ENCODE results near the gene PARD6G.

Gene PARD6G

GRCh38 chr18:80231151-80231550 is 16.2 kb downstream of the PARD6G start:
- H3K27ac ChIP-seq (ENCODE audit: low read depth, low read length), result no peak overlapping the region
- H3K56ac ChIP-seq (ENCODE audit: low read length), result no peak overlapping the region
- H3K18ac ChIP-seq (ENCODE audit: low read length), result no peak overlapping the region
- no peak overlapping the region for H2BK5ac ChIP-seq (ENCODE audit: low read length)
- no peak overlapping the region for H2BK15ac ChIP-seq (replicated peaks; ENCODE audit: low read depth)
- no peak overlapping the region for H3K4me2 ChIP-seq (ENCODE audit: low read length)
- H4K5ac ChIP-seq (ENCODE audit: low read length), result no peak overlapping the region
- no peak overlapping the region for H4K8ac ChIP-seq (ENCODE audit: low read depth, low read length)
- H3K4me3 ChIP-seq (ENCODE audit: low read length), result no peak overlapping the region
- H3K79me2 ChIP-seq (ENCODE audit: control insufficient read depth, insufficient read depth, low read length), result no peaks in the 10 kb centered on the region
- H3K4me1 ChIP-seq (ENCODE audit: control insufficient read depth, low read depth, low read length), result no peaks in the 10 kb centered on the region
- no peaks in the 10 kb centered on the region for H3K79me1 ChIP-seq (ENCODE audit: low read length)
- WGBS (ENCODE audit: extremely low coverage, insufficient coverage, low lambda C conversion rate), result no CpG with 5 or more reads among the region's 8 CpGs
- no peak overlapping the region for H3K4ac ChIP-seq (ENCODE audit: low read depth, low read length)
- DNase-seq, result no peak
- H3K23ac ChIP-seq (ENCODE audit: low read length), result no peak overlapping the region
- no peaks in the 10 kb centered on the region for H3K36me3 ChIP-seq (ENCODE audit: control insufficient read depth, insufficient read depth, low read length)
- H3K27me3 ChIP-seq (ENCODE audit: insufficient read depth, low read length, poor library complexity), result no peaks in the 10 kb centered on the region
- H3K9ac ChIP-seq (ENCODE audit: low read length), result no peak overlapping the region
- no peak overlapping the region for H2AK5ac ChIP-seq (ENCODE audit: low read length)
- no peak overlapping the region for H2BK120ac ChIP-seq (ENCODE audit: low read depth, low read length)

DNA sequence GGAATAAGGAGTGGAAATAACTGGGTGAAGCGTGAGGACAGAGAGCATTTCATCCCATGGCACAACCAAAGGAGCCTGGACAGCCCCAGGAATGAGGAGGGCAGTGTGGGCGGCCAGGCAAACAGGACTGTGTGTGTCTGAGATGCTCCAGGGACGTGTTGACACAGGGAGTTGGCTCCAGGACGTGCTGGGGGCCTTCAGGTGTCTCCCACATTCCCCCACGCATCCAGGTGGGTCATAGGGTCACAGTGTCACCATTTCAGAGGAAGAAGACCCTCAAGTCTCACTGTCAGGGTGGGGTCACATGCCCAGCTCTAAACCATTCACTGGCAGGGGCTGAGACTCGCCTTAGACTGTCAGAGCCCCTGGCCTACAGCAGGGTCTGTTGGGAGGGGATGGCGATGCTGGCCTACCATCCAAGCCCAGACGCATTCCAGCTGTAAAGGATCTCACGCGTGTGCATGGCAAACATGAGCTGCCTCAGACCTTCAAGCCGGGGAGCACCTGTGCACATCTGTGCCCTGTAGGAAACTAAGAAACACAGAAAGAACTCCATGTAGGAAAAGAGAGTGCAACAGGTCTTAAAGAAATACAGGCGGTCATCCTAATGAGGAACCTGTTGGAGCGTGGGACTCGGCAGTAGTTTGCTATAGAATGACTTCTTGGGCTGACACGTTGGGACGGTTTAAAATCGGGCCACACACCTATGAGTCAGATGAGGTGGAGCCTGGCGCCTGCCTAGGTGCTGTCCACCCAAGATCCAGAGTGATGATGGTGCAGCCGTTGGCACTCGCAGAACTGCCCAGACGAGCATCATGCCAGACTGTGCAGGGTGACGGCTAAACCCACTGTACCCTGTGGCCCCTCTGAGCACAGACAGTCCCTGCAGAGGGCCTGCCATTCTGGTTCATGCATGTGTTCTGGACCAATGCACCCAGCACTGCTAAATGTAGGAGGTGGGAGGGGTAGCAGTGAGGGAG is 17.3 kb downstream of the PARD6G start:
- no peak overlapping the region for H4K5ac ChIP-seq (ENCODE audit: low read length)
- H3K27ac ChIP-seq (ENCODE audit: low read depth, low read length), result no peak overlapping the region
- H3K4ac ChIP-seq (ENCODE audit: low read depth, low read length), result no peak overlapping the region
- no CpG with 5 or more reads among the region's 22 CpGs for WGBS (ENCODE audit: extremely low coverage, insufficient coverage, low lambda C conversion rate)
- H4K8ac ChIP-seq (ENCODE audit: low read depth, low read length), result no peak overlapping the region
- no peak overlapping the region for H3K4me2 ChIP-seq (ENCODE audit: low read length)
- H3K79me2 ChIP-seq (ENCODE audit: control insufficient read depth, insufficient read depth, low read length), result no peaks in the 10 kb centered on the region
- no peak overlapping the region for H2BK5ac ChIP-seq (ENCODE audit: low read length)
- no peak for DNase-seq
- no peaks in the 10 kb centered on the region for H3K4me1 ChIP-seq (ENCODE audit: control insufficient read depth, low read depth, low read length)
- no peak overlapping the region for H3K56ac ChIP-seq (ENCODE audit: low read length)
- no peak overlapping the region for H2AK5ac ChIP-seq (ENCODE audit: low read length)
- no peaks in the 10 kb centered on the region for H3K36me3 ChIP-seq (ENCODE audit: control insufficient read depth, insufficient read depth, low read length)
- H3K79me1 ChIP-seq (ENCODE audit: low read length), result no peaks in the 10 kb centered on the region
- H3K9ac ChIP-seq (ENCODE audit: low read length), result no peak overlapping the region
- no peak overlapping the region for H3K23ac ChIP-seq (ENCODE audit: low read length)
- H3K18ac ChIP-seq (ENCODE audit: low read length), result no peak overlapping the region
- no peak overlapping the region for H2BK120ac ChIP-seq (ENCODE audit: low read depth, low read length)
- no peaks in the 10 kb centered on the region for H3K27me3 ChIP-seq (ENCODE audit: insufficient read depth, low read length, poor library complexity)
- no peak overlapping the region for H3K4me3 ChIP-seq (ENCODE audit: low read length)
- no peak overlapping the region for H2BK15ac ChIP-seq (replicated peaks; ENCODE audit: low read depth)

DNA sequence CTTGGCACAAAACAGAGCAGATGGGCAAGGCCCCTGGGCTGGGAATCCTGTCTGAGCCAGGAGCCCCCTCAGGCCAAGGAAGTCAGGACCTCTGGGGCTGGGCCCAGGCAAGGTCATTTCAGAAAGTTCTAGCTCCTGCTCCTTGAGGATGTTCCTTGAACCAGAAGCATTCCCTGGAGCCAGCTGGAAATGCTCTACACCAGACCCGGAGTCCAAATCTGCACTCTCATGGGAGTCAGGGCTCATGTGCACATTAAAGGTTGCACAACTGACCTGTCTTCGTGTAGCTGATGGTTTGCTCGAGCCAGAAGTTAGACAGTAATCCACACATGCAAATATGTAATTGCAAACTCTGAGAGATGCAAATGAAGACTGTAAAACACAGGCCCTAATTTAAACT is 18.0 kb downstream of the PARD6G start:
- no peaks in the 10 kb centered on the region for H3K79me2 ChIP-seq (ENCODE audit: control insufficient read depth, insufficient read depth, low read length)
- no peak overlapping the region for H3K4me3 ChIP-seq (ENCODE audit: low read length)
- H2AK5ac ChIP-seq (ENCODE audit: low read length), result no peak overlapping the region
- no peak overlapping the region for H4K8ac ChIP-seq (ENCODE audit: low read depth, low read length)
- no peak overlapping the region for H2BK5ac ChIP-seq (ENCODE audit: low read length)
- H3K79me1 ChIP-seq (ENCODE audit: low read length), result no peaks in the 10 kb centered on the region
- no CpG with 5 or more reads among the region's 3 CpGs for WGBS (ENCODE audit: extremely low coverage, insufficient coverage, low lambda C conversion rate)
- no peak overlapping the region for H4K5ac ChIP-seq (ENCODE audit: low read length)
- no peak overlapping the region for H3K4ac ChIP-seq (ENCODE audit: low read depth, low read length)
- no peak overlapping the region for H2BK120ac ChIP-seq (ENCODE audit: low read depth, low read length)
- no peak overlapping the region for H3K27ac ChIP-seq (ENCODE audit: low read depth, low read length)
- no peaks in the 10 kb centered on the region for H3K4me1 ChIP-seq (ENCODE audit: control insufficient read depth, low read depth, low read length)
- no peak overlapping the region for H2BK15ac ChIP-seq (replicated peaks; ENCODE audit: low read depth)
- H3K4me2 ChIP-seq (ENCODE audit: low read length), result no peak overlapping the region
- no peaks in the 10 kb centered on the region for H3K27me3 ChIP-seq (ENCODE audit: insufficient read depth, low read length, poor library complexity)
- H3K18ac ChIP-seq (ENCODE audit: low read length), result no peak overlapping the region
- no peak for DNase-seq
- no peak overlapping the region for H3K23ac ChIP-seq (ENCODE audit: low read length)
- H3K56ac ChIP-seq (ENCODE audit: low read length), result no peak overlapping the region
- H3K9ac ChIP-seq (ENCODE audit: low read length), result no peak overlapping the region
- H3K36me3 ChIP-seq (ENCODE audit: control insufficient read depth, insufficient read depth, low read length), result no peaks in the 10 kb centered on the region

DNA sequence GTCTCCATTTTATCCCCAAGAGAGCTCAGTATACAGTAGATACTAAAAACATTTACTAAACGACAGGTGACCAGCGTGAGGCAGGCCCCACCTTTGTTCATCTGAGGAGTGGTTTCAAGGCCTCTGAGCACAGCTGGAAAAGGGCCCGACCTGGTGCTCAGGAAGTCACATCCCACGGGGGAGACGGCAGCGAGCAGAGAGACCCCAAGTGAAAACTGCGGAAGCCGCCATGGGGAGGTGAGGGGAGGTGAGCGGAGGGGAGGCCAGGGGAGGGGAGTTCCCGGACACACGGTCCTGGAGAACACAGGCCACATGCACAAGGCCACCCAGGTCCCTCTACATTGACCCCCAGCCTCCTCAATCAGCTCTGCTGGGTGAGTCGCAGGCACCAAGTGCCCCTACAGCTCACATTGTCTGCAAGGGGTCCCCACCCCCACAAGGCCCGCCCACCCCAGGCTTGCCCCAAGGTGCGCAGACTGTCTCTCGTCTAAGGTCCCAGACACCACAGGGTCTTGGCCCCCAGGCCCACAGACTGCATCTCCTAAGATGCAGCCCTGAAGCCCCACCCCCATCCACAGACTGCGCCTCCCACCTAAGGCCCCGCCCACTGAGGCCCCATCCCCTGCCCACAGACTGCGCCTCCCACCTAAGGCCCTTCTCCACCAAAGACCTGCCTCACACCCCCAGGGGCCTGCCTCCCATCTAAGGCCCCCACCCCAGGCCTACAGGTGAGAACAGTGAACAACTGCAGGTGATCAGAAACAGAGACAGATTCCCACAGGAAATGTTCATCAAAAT is 19.1 kb downstream of the PARD6G start:
- Histone ChIP-seq H3K56ac (ENCODE audit: low read length) (no peak overlapping the region), H3K79me2 (ENCODE audit: control insufficient read depth, insufficient read depth, low read length) (no peaks in the 10 kb centered on the region), H2AK5ac (ENCODE audit: low read length) (no peak overlapping the region), H4K8ac (ENCODE audit: low read depth, low read length) (no peak overlapping the region), H3K79me1 (ENCODE audit: low read length) (no peaks in the 10 kb centered on the region), H3K9ac (ENCODE audit: low read length) (no peak overlapping the region), H4K5ac (ENCODE audit: low read length) (no peak overlapping the region), H2BK5ac (ENCODE audit: low read length) (no peak overlapping the region), H3K23ac (ENCODE audit: low read length) (no peak overlapping the region), H2BK15ac (replicated peaks; ENCODE audit: low read depth) (no peak overlapping the region), H3K18ac (ENCODE audit: low read length) (no peak overlapping the region), H3K4me3 (ENCODE audit: low read length) (no peak overlapping the region), H3K4me1 (ENCODE audit: control insufficient read depth, low read depth, low read length) (no peaks in the 10 kb centered on the region), H3K4me2 (ENCODE audit: low read length) (no peak overlapping the region), H3K4ac (ENCODE audit: low read depth, low read length) (no peak overlapping the region), H3K27me3 (ENCODE audit: insufficient read depth, low read length, poor library complexity) (no peaks in the 10 kb centered on the region), H3K27ac (ENCODE audit: low read depth, low read length) (no peak overlapping the region), H3K36me3 (ENCODE audit: control insufficient read depth, insufficient read depth, low read length) (no peaks in the 10 kb centered on the region), H2BK120ac (ENCODE audit: low read depth, low read length) (no peak overlapping the region)
- no peak for DNase-seq
- WGBS (ENCODE audit: extremely low coverage, insufficient coverage, low lambda C conversion rate), result no CpG with 5 or more reads among the region's 18 CpGs

DNA sequence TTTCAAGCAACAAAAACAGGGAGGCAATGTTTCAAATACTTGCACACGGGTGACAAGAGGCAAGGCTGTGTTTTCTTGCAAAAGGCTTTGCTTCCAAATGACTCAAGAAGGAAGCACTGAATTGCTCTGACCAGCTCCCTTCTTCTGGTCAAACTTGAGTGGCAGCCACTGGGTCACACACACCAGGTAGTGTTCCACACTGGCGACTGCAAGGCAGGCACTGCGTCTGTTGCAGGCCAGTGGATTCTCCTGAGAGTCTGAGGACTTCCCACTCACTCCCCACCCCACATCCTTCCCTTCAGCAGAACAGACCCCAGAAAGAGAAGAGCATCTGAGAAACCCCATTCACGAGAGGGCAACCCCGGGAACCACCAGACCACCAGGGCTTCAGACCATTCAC is 19.8 kb downstream of the PARD6G start:
- H3K79me1 ChIP-seq (ENCODE audit: low read length), result no peaks in the 10 kb centered on the region
- no peak overlapping the region for H2BK15ac ChIP-seq (replicated peaks; ENCODE audit: low read depth)
- no peaks in the 10 kb centered on the region for H3K4me1 ChIP-seq (ENCODE audit: control insufficient read depth, low read depth, low read length)
- H3K56ac ChIP-seq (ENCODE audit: low read length), result no peak overlapping the region
- no peak overlapping the region for H4K5ac ChIP-seq (ENCODE audit: low read length)
- WGBS (ENCODE audit: extremely low coverage, insufficient coverage, low lambda C conversion rate), result no CpG with 5 or more reads among the region's 5 CpGs
- no peaks in the 10 kb centered on the region for H3K27me3 ChIP-seq (ENCODE audit: insufficient read depth, low read length, poor library complexity)
- H3K36me3 ChIP-seq (ENCODE audit: control insufficient read depth, insufficient read depth, low read length), result no peaks in the 10 kb centered on the region
- H2BK120ac ChIP-seq (ENCODE audit: low read depth, low read length), result no peak overlapping the region
- no peak overlapping the region for H2BK5ac ChIP-seq (ENCODE audit: low read length)
- H3K23ac ChIP-seq (ENCODE audit: low read length), result no peak overlapping the region
- H3K27ac ChIP-seq (ENCODE audit: low read depth, low read length), result no peak overlapping the region
- H3K4me2 ChIP-seq (ENCODE audit: low read length), result no peak overlapping the region
- H3K9ac ChIP-seq (ENCODE audit: low read length), result no peak overlapping the region
- no peaks in the 10 kb centered on the region for H3K79me2 ChIP-seq (ENCODE audit: control insufficient read depth, insufficient read depth, low read length)
- DNase-seq, result no peak
- no peak overlapping the region for H2AK5ac ChIP-seq (ENCODE audit: low read length)
- H3K4me3 ChIP-seq (ENCODE audit: low read length), result no peak overlapping the region
- no peak overlapping the region for H3K4ac ChIP-seq (ENCODE audit: low read depth, low read length)
- H4K8ac ChIP-seq (ENCODE audit: low read depth, low read length), result no peak overlapping the region
- no peak overlapping the region for H3K18ac ChIP-seq (ENCODE audit: low read length)
